GM18519 (cell line): ENCODE measurements around the gene KCTD4.

Experiments
- ATAC-seq: cut with Tn5 transposase; IDR thresholded peaks from one replicate; pipeline ENCODE4 v1.9.1; 2021; ENCODE audit warnings: mild to moderate bottlenecking, moderate library complexity; ENCODE audit not compliant: unreplicated experiment, low FRiP score

KCTD4 gene

DNA sequence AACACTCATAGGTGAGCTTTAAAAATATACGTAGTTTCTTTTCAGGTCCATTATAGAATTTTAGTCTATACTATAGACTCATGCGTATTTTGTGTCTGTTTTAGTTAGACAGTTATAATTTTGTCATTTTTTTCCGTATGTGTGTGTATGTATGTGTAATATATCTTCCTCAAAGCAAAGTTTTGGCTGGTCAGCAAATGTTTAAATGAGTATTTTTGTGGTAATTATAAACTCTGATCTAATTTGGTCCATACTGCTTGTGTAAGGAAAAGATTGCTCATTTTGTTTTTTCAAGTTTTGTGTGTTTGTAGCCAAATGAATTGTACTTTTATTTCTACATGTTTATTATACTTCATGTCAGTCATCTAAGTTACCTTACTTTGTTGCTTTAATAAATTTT is 20.5 kb downstream of the KCTD4 start:
- ATAC-seq, result no peak

DNA sequence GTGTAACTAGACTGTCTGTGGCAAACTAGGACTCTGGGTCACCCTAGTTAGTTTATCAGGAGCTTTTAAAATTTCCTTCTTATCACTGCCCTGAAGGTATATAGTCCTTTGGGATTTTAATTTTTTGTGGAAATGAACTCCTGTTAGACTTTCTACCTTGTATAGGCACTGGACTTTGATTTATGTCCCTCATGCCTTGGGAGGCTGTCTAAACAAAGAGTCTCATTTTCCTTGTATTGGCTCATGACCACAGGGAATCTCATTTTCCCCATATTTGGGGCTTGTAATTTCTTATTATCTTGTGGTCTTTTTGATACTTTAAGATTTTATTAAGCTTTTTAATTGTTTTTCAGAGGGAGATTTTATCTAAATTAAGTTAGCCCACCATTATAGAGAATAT is 21.4 kb downstream of the KCTD4 start:
- ATAC-seq, result no peak

DNA sequence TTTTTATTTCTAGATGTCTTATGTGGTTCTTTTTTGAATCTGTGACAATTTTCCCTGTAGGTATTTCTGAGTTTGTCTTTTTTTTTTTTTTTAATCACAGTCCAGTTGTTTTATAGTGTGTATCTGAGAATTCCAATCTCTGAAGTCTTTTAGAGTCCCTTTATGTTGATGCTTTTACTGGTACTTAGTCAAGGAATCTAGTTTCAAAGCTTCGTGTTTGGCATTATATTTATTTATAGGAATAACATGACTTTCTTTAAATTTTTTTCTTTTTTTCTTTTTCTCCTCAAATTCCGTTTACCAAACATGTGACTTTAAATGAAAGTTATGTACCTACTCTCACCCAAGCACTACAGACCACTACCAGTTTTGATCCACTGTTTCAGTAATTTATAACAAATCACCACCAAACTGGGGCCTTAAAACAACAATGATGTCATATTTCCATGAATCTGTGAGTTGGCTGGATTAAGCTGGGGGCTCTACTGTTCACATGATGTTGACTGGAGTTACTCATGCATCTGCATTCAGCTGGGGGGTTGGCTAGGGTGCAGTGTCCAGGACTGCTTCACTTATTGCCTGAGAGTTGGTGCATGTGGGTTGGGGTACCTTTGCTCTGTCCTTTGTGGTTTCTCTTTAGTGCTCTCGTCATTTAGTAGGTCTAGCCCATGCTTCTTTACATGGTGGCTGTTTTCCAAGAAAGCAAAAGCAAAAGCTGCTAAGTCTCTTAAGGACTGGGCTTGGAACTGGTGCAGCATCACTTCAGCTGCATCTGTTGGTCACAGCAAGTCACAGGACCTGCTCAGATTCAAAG is 22.3 kb downstream of the KCTD4 start:
- ATAC-seq, result no peak

DNA sequence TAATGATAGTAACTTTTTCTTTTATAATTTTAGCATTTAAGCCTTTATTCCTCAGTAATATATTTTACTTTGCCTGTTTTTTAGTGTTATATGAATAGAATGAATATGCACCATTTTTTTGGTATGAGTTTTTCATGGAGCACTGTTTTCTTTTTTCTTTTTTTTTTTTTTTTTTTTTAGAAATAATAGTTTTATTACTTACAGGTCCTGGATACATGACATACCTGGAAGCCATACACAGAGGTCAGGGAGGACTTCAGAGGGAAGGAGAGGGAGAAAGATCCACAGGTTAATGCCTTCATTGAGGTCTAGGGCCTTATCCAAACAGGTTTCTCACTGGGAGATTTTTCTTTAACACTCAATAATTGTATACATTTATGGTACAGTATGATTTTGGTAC is 26.4 kb downstream of the KCTD4 start:
- no peak for ATAC-seq

- ATAC-seq, result no peak
Measured at GRCh38 chr13:45168555-45168930, 32.3 kb downstream of the KCTD4 start.

- ATAC-seq, result no peak
Measured at GRCh38 chr13:45167611-45168554, 33.0 kb downstream of the KCTD4 start.

DNA sequence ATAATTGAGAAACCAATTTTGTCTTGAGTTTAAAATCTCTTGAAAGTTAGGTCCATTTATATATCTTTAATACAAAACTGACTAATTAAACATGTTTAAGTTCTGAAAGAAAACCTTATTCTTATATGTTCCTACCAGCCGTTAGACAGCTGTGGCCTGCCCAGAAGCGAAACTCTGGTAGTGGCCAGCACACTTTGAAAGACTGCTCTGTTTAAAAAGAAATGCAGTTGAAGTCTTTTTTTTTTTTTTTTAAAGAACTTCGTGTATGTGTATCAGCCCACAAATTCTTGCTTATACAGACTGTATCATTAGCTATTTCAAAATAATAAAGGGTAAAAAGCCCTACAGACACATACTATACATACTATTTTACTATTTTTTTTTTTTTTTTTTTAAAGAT is 34.0 kb downstream of the KCTD4 start:
- no peak for ATAC-seq

- ATAC-seq, result no peak
Measured at GRCh38 chr13:45162821-45163220, 38.0 kb downstream of the KCTD4 start.

DNA sequence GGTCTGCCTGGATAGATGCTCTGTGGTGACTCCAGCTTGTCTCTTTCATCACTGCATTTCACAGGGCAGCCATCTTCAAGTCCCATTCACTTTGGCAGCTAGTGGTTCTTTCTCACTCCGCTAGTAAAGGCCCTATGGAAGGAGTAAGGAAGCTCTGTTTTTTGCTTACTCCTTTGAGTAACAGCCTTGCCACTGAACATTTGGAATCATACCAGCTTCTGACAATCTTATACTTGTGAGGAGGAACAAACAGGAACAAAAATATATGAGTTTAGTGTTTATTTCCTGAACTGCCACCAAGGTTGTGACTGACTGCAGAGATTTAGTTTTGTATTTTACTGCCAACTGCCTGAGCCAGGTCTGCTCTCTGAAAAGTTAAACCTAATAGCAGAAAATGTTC is 38.7 kb downstream of the KCTD4 start:
- ATAC-seq, result no peak

DNA sequence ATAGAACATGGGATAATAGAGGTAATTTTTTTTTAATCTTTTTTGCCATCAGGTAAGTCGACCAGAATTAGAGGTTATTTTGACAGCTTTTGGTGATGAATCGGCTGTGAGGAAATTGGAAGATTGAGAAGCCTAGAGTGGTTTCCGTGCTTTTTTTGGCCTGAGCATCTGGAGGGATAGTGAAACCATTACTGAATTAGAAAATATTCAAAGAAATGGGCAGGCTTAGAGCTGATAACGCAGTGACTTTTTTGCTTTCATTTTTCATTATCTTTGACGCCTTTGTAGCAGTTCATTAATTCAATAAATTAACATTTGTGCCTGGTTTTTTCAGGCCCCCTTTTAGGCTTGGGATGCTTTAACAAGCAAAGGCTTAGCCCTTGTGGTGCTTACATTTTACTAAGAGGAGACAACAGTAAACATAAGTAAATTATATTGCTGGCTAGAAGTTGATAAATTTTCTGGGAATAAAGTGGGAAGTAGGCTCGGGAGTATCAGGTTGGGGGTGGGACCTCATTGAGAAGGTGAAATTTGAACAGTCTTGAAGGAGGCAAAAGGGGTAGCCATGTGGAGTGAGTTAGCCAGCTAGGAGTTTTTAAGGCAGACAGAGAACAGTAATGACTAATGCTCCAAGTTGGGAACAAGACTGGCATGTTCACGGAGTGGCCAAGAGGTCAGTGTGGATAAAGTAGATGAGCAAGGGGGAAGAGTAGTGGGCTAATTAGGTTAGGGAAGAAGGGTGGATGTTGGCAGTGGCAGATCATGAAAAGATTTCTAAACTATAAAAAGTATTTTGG is 44.1 kb downstream of the KCTD4 start:
- ATAC-seq, result no peak

DNA sequence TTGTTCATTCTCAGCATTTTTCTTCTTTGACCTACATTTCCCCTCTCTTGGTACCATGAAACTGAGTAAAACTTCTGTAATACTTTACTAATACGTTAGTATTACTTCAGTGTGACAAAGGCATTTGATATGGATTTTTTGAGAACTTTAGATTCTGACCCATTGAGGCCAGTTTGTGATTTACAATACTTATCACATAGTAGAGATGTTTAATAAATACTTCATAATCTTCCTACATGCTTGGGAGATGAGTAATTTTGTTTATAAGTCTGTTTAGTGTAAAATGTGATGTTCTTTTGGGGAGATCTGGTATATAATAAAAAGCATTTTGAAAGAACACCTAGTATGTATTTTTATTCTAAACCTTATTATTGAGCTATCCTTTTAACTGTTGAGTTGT is 50.9 kb downstream of the KCTD4 start:
- ATAC-seq, result no peak

- no peak for ATAC-seq
Measured at GRCh38 chr13:45143346-45143751, 57.5 kb downstream of the KCTD4 start.
